Neutrophil (primary cell): Measurements from ENCODE around the gene DHCR24.

Experiments
- H3K27ac ChIP-seq: fragments of 200-600 bp; sonication (generic); 2 replicates; pipeline ENCODE4 v1.5.1; 2016; ENCODE audit warnings: mild to moderate bottlenecking, moderate library complexity
- H3K27me3 ChIP-seq: fragments of 200-600 bp; sonication (generic); 2 replicates; pipeline ENCODE4 v1.6.0; 2016; ENCODE audit warnings: mild to moderate bottlenecking
- H3K36me3 ChIP-seq: fragments of 200-600 bp; sonication (generic); 2 replicates; pipeline ENCODE4 v1.5.1; 2017
- H3K4me1 ChIP-seq, 2 experiments: fragments of 200-600 bp in 1 of 2; sonication (generic) in 1 of 2; 1 replicate in 1 of 2; 2 replicates in 1 of 2; pipeline versions ENCODE4 v1.5.1 to v1.6.1; 2013 to 2016; ENCODE audit warnings: low read depth in 1 of 2, low read length in 1 of 2, mild to moderate bottlenecking in 1 of 2, moderate library complexity in 1 of 2; ENCODE audit not compliant: control insufficient read depth in 1 of 2, insufficient read depth in 1 of 2
- H3K4me3 ChIP-seq, 2 experiments: fragments of 200-600 bp in 1 of 2; sonication (generic) in 1 of 2; 1 replicate in 1 of 2; 2 replicates in 1 of 2; pipeline ENCODE4 v1.5.1; 2013 to 2016; ENCODE audit warnings: low read depth in 1 of 2, low read length in 1 of 2, mild to moderate bottlenecking in 1 of 2, moderate library complexity in 1 of 2
- H3K9me3 ChIP-seq: fragments of 200-600 bp; sonication (generic); 2 replicates; pipeline ENCODE4 v1.5.1; 2016
- TF ChIP-seq, protein P1 (sequence below): fragments of 200-600 bp; sonication (generic); IDR thresholded peaks from 2 replicates; pipeline ENCODE4 v1.5.1; 2016; ENCODE audit warnings: antibody characterized with exemption

Gene DHCR24

DNA sequence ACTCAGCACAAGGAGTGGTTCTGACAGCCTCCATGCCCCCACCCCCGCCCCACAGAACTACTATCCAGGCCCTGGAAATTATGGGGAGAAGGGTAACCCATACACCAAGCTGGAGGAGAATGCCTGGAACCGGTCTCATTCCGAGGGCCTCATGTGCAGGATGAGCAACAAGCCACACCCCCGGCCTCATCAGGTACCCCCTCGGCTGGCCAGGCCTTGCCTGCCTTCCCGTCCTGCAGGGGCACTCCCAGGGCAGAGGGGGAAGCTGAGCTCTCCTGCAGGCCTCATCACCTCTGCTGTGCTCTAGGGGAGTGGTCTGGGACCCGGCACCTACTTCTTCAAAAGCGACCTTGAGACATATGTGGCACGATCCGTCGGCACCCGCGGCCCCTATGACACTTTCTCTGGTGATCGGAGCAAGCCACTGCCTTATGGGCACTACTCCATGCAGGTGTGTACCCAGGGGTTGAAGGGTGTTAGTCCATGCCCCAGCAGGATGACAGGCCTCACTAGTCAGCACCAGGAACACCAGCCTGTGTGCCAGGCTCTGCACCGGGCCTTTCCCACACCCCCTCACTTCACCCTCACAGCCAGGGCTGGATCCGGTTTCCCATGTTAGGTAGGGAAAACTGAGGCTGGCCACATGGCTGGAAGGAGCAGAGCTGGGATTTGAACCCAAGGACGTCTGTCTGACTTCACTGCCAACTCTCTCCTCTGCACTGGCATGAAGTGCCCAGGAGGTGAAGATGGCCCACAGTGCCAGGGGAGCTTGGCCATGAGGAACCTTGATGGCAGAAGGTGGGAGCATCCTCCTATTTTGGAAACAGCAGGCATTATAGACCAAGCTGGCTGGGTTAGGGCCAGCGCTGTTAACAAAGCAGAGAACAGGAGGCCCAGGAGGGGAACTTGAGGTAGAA is 75.0 kb downstream of the DHCR24 start:
- H3K27ac ChIP-seq = no peak overlapping the region
- TF ChIP-seq, protein P1, sequence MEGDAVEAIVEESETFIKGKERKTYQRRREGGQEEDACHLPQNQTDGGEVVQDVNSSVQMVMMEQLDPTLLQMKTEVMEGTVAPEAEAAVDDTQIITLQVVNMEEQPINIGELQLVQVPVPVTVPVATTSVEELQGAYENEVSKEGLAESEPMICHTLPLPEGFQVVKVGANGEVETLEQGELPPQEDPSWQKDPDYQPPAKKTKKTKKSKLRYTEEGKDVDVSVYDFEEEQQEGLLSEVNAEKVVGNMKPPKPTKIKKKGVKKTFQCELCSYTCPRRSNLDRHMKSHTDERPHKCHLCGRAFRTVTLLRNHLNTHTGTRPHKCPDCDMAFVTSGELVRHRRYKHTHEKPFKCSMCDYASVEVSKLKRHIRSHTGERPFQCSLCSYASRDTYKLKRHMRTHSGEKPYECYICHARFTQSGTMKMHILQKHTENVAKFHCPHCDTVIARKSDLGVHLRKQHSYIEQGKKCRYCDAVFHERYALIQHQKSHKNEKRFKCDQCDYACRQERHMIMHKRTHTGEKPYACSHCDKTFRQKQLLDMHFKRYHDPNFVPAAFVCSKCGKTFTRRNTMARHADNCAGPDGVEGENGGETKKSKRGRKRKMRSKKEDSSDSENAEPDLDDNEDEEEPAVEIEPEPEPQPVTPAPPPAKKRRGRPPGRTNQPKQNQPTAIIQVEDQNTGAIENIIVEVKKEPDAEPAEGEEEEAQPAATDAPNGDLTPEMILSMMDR = no peak
- H3K36me3 ChIP-seq = no peaks in the 10 kb centered on the region
- H3K4me1 ChIP-seq = no peaks in the 10 kb centered on the region
- no peaks in the 10 kb centered on the region for H3K27me3 ChIP-seq
- H3K4me3 ChIP-seq = no peak overlapping the region
- H3K9me3 ChIP-seq = no peaks in the 10 kb centered on the region

DNA sequence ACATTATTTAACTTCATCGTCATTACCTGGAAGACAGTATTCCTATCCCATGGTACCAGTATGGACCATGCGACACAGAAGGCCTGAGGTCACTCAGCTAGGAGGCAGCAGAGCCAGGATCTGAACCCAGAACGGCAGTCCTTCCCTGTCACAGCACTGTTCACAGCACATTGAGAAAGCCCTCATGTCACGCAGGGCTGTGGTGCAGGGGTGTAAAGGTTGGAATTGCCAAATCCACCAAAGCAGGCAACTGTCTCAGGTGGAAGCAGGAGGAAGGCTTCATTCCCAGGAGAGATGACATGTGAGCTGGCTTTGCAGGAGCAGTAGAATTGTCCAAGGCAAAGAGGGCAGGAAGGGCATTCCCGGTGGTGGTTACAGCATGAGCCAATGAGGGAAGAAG is 75.9 kb downstream of the DHCR24 start:
- Histone ChIP-seq H3K4me1 (no peaks in the 10 kb centered on the region), H3K27ac (no peak overlapping the region), H3K27me3 (no peaks in the 10 kb centered on the region), H3K9me3 (no peaks in the 10 kb centered on the region), H3K36me3 (no peaks in the 10 kb centered on the region), H3K4me3 (no peak overlapping the region)
- TF ChIP-seq, protein P1 = no peak

DNA sequence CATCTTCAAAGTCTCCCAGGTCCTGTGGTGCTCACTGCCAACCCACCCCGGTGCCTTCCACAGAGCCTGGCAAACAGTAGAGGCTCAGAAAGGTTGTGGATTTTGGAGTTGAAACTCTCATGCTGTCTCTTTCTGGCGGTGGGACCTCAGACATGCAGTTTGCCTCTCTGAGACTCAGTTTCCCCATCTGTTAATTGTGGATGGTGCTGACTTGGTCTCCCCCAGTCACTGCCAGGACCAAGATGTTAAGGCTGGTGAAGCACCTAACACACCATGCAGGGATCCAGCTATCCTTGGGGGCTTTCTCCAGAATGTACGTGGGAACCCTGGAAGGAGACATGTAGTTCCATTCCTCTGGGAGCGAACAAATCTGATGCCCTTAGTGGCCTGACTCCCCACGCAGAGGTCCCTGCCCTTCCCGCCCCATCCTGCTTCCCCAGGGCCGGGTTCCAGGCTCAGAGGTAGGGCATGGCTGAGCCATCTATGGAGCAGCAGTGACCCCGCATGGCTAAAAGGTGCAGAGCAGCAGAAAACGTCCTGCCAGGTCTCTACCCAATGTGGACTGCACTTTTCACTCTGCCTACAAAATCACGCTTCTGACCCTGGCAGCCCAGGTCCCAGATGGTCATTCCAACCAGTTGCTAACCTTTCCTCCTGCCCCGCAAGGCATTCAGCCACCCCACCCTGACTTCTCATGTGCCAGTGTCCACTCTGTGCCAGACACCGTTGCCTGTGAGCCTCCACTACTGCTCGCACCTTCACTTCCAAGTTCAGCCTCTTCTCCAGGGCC is 76.6 kb downstream of the DHCR24 start:
- H3K4me3 ChIP-seq = no peak overlapping the region
- H3K9me3 ChIP-seq = no peaks in the 10 kb centered on the region
- H3K27me3 ChIP-seq = no peaks in the 10 kb centered on the region
- H3K36me3 ChIP-seq = no peaks in the 10 kb centered on the region
- no peaks in the 10 kb centered on the region for H3K4me1 ChIP-seq
- TF ChIP-seq, protein P1 = peak; percentile 64
- no peak overlapping the region for H3K27ac ChIP-seq

DNA sequence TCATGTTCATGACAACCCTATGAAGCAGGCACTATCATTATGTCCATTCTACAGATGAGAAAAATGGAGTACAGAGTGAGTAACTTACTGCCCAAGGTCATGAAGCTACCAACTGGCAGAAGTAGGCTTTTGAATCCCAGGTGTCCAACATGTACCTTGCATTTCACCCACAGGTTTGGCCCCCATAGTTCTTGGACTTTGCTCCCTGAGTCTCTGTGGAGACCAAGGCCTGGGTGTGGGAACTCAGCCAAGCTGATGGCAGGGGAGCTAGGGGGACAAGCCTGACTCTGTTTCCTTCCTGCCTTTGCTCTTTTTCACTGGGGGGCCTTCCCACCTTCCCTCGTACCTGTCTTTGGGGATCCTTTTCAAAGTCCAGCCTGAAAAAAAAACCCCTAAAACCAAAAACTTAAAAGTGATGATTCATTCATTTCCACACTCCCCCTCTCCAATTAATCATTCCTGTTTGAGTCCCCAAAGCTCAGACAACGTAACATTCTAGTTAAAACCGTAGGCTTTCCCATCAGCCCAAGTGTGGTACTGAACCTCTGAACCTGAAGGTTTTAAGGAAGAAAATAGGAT is 77.4 kb downstream of the DHCR24 start:
- no peak overlapping the region for H3K4me3 ChIP-seq
- H3K27ac ChIP-seq = no peak overlapping the region
- TF ChIP-seq, protein P1 = no peak
- no peaks in the 10 kb centered on the region for H3K9me3 ChIP-seq
- no peaks in the 10 kb centered on the region for H3K4me1 ChIP-seq
- H3K27me3 ChIP-seq = no peaks in the 10 kb centered on the region
- no peaks in the 10 kb centered on the region for H3K36me3 ChIP-seq

DNA sequence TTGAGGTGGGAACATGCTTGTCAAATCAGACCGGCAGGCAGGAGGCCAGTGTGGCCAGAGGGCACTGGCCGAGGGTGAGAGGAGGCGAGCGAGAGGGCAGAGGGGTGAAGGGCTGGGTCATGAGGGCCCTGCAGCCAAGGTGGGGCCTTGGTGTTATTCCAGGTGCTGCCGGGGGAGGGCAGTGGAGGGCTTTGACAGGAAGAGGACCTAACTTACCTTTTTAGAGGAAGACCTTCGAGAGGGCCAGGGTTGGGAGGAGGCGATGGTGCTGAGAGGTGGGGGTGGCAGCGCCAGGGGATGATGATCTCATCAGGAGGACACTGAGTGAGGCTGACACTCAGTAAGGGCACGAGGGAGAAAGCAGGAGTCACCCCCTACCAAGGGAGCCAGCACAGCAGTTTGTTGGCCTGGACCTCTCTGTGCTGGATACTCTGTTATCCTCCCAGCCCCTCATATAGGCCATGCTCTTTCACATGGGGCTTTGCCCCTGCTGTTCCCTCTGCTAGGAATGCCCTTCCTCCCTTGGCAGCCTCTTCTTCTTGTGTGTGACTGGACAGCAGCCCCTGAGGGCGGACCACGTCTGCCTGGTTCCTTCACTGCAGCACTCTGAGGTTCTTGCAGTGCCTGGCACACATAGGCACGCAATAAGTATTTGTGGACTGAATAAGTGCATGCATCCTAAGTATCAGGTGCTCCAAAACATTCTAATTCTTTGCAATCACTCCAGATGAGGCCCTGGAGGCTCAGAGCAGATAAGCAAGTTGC is 78.4 kb downstream of the DHCR24 start:
- no peaks in the 10 kb centered on the region for H3K4me1 ChIP-seq
- H3K4me3 ChIP-seq = no peak overlapping the region
- no peaks in the 10 kb centered on the region for H3K36me3 ChIP-seq
- TF ChIP-seq, protein P1 = no peak
- H3K9me3 ChIP-seq = no peaks in the 10 kb centered on the region
- no peaks in the 10 kb centered on the region for H3K27me3 ChIP-seq
- H3K27ac ChIP-seq = no peak overlapping the region
